ENCODE results near the gene MCAT. TPM values are rescaled to one million over a fixed set of nuclear protein-coding genes. Genes with fewer than 3 reads are reported as not detected.
A peak's percentile ranks its signal among the peaks of the same experiment; 100 is the strongest.

The MCAT gene
- total RNA-seq, 4 donors from 2014 or later, result 15.8 to 21.7 (median 19.2) TPM

DNA sequence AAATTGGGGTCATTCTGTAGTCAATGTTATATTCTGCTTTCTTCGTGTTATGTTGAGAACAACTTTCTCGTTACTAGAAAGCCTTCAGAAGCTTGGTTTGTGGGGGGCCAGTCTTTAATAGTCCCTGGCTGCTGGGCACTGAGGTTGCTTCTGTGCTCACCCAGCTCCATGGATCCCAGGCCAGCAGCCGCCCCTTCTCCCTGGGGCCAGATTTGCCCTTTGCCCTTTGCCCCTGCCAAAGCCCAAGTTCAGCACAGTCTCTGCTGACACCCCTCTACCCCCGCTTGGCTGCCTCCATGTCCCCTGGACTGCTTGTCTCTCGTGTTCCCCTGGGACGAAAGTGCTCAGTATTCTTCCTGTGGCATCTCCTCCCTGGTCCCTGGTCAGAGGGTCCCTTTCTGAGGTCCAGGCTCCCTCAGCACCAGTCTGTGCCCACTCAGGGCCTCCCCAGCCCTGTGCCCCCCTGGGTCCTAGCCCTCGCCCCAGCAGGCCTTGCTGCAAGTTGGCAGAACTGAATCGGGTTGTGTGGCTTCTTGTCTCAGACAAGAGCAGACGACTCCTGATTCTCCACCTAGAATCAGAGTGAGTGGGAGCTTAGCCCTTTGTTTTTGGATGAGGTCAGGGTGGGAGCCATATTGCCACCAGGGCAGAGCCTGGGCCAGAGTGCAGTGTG is 14.8 kb upstream of the MCAT start:
- Histone ChIP-seq H3K4me3 (no peak overlapping the region), H3K36me3 (peaks cover 0 to 46% of the 10 kb centered on the region in 2 donors), H3K9me3 (no peaks in the 10 kb centered on the region), H3K27me3 (no peaks in the 10 kb centered on the region), H3K4me1 (peaks cover 0 to 54% (median 3%) of the 10 kb centered on the region in 3 donors), H3K27ac (no peak overlapping the region)
- 73% methylated on average over 3 to 7 of the region's 9 CpGs for WGBS, 2 donors (ENCODE audit: low coverage in 1 of 2)
- no peak for ATAC-seq
- no peak for TF ChIP-seq EP300 (IDR thresholded peaks at IDR 0.05)
- no peak for TF ChIP-seq POLR2A (IDR thresholded peaks at IDR 0.05)
- TF ChIP-seq, protein P1, sequence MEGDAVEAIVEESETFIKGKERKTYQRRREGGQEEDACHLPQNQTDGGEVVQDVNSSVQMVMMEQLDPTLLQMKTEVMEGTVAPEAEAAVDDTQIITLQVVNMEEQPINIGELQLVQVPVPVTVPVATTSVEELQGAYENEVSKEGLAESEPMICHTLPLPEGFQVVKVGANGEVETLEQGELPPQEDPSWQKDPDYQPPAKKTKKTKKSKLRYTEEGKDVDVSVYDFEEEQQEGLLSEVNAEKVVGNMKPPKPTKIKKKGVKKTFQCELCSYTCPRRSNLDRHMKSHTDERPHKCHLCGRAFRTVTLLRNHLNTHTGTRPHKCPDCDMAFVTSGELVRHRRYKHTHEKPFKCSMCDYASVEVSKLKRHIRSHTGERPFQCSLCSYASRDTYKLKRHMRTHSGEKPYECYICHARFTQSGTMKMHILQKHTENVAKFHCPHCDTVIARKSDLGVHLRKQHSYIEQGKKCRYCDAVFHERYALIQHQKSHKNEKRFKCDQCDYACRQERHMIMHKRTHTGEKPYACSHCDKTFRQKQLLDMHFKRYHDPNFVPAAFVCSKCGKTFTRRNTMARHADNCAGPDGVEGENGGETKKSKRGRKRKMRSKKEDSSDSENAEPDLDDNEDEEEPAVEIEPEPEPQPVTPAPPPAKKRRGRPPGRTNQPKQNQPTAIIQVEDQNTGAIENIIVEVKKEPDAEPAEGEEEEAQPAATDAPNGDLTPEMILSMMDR (IDR thresholded peaks at IDR 0.05), result no peak
- no peak for TF ChIP-seq POLR2AphosphoS5 (IDR thresholded peaks at IDR 0.05)

DNA sequence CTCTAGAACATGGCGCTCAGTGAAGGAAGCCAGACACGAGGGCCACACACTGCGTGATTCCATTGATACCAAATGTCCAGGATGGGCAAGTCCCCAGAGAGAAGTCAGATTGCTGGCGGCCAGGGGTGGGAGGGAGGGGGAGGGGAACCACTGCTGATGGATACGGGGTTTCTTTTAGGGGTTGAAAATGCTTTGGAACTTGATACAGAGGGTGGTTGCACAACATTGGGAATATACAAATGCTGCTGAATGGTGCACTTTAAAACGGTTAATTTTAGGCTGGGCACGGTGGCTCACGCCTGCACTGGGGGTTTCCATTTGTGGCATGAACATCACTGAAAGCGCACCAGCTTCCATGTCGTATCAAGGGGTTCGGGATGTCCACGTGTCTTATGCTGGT is 13.2 kb upstream of the MCAT start:
- 67 to 77% methylated on average over 1 to 4 of the region's 12 CpGs for WGBS, 2 donors (ENCODE audit: low coverage in 1 of 2)
- Histone ChIP-seq H3K36me3 (peaks cover 0 to 31% of the 10 kb centered on the region in 2 donors), H3K4me3 (no peak overlapping the region), H3K27ac (no peak overlapping the region), H3K27me3 (no peaks in the 10 kb centered on the region), H3K4me1 (peaks cover 0 to 66% (median 9%) of the 10 kb centered on the region in 3 donors), H3K9me3 (no peaks in the 10 kb centered on the region)
- no peak for ATAC-seq
- no peak for TF ChIP-seq EP300 (IDR thresholded peaks at IDR 0.05)
- TF ChIP-seq, protein P1 (IDR thresholded peaks at IDR 0.05), result no peak
- no peak for TF ChIP-seq POLR2A (IDR thresholded peaks at IDR 0.05)
- TF ChIP-seq POLR2AphosphoS5 (IDR thresholded peaks at IDR 0.05), result no peak

DNA sequence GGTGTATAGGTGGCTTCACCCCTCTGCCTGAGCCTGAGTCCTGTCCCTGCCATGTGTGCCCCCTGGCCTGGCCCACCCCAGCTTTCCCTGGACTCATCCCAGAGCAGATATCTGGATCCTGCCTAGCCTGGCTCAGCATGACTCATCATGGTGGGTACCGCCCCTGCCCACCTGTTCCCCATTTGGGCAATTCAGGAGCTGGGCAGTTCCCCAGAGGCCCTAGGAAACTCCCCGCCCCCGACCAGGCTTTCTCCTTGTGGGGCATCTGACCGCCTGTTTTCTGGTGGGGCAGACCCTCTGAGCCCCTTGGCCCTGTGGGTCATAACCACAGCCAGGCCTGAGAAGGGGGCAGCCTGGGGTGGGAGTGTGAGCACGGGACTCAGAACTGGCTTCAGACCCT is 12.6 kb upstream of the MCAT start:
- H3K4me1 ChIP-seq, result peaks cover 0 to 71% (median 11%) of the 10 kb centered on the region in 3 donors
- H3K36me3 ChIP-seq, result peaks cover 0 to 25% of the 10 kb centered on the region in 2 donors
- no peaks in the 10 kb centered on the region for H3K9me3 ChIP-seq
- ATAC-seq, result no peak
- H3K27ac ChIP-seq, result no peak overlapping the region
- TF ChIP-seq, protein P1 (IDR thresholded peaks at IDR 0.05), result no peak
- no peak for TF ChIP-seq POLR2AphosphoS5 (IDR thresholded peaks at IDR 0.05)
- 100% methylated on average over 1 of the region's 5 CpGs; no CpG with 5 or more reads in 1 of the 2 donors for WGBS, 2 donors (ENCODE audit: low coverage in 1 of 2)
- H3K4me3 ChIP-seq, result no peak overlapping the region
- H3K27me3 ChIP-seq, result no peaks in the 10 kb centered on the region

DNA sequence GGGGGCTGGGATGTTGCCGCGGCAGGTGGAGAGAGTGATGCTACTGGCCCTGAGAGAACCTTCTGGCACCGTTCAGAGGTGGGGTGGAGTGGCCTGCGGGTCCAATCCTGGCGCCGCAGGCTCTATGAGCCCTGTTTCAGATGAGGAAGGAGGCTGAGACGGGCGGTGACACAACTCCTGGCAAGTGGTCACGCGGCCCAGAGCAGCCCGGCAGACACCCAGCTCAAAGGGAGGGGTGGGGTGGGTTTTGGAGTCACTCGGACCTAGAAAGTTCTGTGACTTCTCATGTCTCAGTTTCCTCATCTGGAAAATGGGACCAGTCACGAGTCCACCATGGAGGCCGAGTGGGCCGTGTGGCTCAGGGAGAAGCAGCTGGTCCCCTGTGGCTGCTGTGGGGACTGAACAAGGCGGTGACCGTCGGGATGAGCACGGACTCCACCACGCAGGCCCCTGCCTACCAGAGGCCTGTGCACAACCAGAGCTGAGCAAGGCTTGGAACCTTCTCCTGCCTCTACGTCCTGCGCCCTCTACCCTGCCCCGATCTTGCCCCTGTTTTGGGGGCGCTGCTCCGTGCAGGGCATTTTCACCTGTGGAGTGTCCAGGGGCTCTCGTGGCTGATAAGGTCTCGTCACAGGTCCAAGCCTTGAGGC is 11.8 kb upstream of the MCAT start:
- TF ChIP-seq POLR2A (IDR thresholded peaks at IDR 0.05) (no peak), POLR2AphosphoS5 (IDR thresholded peaks at IDR 0.05) (no peak), EP300 (IDR thresholded peaks at IDR 0.05) (no peak)
- TF ChIP-seq, protein P1 (IDR thresholded peaks at IDR 0.05), result no peak
- no peaks in the 10 kb centered on the region for H3K9me3 ChIP-seq
- no peak for ATAC-seq
- H3K4me1 ChIP-seq, result peaks cover 0 to 76% (median 13%) of the 10 kb centered on the region in 3 donors
- peaks cover 0 to 17% of the 10 kb centered on the region in 2 donors for H3K36me3 ChIP-seq
- 87% methylated on average over 3 of the region's 27 CpGs; no CpG with 5 or more reads in 1 of the 2 donors for WGBS, 2 donors (ENCODE audit: low coverage in 1 of 2)
- H3K27me3 ChIP-seq, result no peaks in the 10 kb centered on the region
- no peak overlapping the region for H3K4me3 ChIP-seq
- H3K27ac ChIP-seq, result no peak overlapping the region

DNA sequence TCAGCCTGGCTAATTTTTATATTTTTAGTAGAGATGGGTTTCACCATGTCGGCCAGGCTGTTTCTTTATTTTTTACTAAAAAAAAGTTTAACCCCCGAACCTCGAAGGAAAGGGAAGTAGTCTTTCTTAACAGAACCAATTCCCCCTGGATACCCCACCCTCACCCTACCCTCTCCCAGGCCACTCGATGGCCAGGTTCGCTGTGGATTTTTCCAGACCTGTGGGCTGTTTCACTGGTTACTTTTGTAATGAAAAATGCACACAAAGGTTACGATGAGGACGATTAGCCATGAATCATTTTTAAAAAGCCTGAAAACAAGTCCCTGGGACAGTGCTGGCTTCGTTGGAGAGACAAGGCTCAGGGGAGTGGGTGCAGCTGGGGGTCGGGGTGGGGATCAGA is 10.7 kb upstream of the MCAT start:
- WGBS, 2 donors (ENCODE audit: low coverage in 1 of 2), result 68 to 82% methylated on average over 3 to 8 of the region's 9 CpGs
- no peak for ATAC-seq
- Histone ChIP-seq H3K27ac (peak overlapping the region in 2 of 4 donors; percentile 11 to 17), H3K4me3 (no peak overlapping the region), H3K4me1 (peaks cover 0 to 67% (median 13%) of the 10 kb centered on the region in 3 donors), H3K36me3 (peaks cover 0 to 7% of the 10 kb centered on the region in 2 donors), H3K27me3 (no peaks in the 10 kb centered on the region), H3K9me3 (no peaks in the 10 kb centered on the region)
- TF ChIP-seq POLR2AphosphoS5 (IDR thresholded peaks at IDR 0.05), result no peak
- TF ChIP-seq POLR2A (IDR thresholded peaks at IDR 0.05), result no peak
- TF ChIP-seq EP300 (IDR thresholded peaks at IDR 0.05), result no peak
- TF ChIP-seq, protein P1 (IDR thresholded peaks at IDR 0.05), result no peak

Data from gastroesophageal sphincter (tissue), 4 donors.